OCI-LY1 (cell line): ENCODE results near the gene CHD5.

Experiments used
- H2AFZ ChIP-seq: fragments of 200-600 bp; sonication (generic), shearing (Covaris generic); 2 replicates; pipeline ENCODE4 v1.6.0; 2014; ENCODE audit warnings: antibody characterized with exemption, mild to moderate bottlenecking, low read length
- H3F3A ChIP-seq: fragments of 200-600 bp; sonication (generic), shearing (Covaris generic); 2 replicates; pipeline ENCODE4 v1.6.0; 2014; ENCODE audit warnings: mild to moderate bottlenecking, antibody characterized with exemption, low read length, moderate library complexity; ENCODE audit not compliant: insufficient read depth
- H3K27ac ChIP-seq: fragments of 200-600 bp; sonication (generic); 2 replicates; pipeline ENCODE4 v1.5.1; 2014; ENCODE audit warnings: low read length, mixed run types, mild to moderate bottlenecking, low read depth; ENCODE audit not compliant: poor library complexity, severe bottlenecking
- H3K27me3 ChIP-seq: fragments of 200-600 bp; sonication (generic); 2 replicates; pipeline ENCODE4 v1.6.0; 2014; ENCODE audit warnings: antibody characterized with exemption, mild to moderate bottlenecking, low read length, moderate library complexity; ENCODE audit not compliant: insufficient read depth
- H3K36me3 ChIP-seq: fragments of 200-600 bp; sonication (generic); 2 replicates; pipeline ENCODE4 v1.6.1; 2014; ENCODE audit warnings: mild to moderate bottlenecking, antibody characterized with exemption, low read length, moderate library complexity, mixed read lengths; ENCODE audit not compliant: insufficient read depth
- H3K4me1 ChIP-seq: fragments of 200-600 bp; sonication (generic); 2 replicates; pipeline ENCODE4 v1.5.1; 2014; ENCODE audit warnings: mild to moderate bottlenecking, low read length, moderate library complexity; ENCODE audit not compliant: insufficient read depth, severe bottlenecking
- H3K4me2 ChIP-seq: fragments of 200-600 bp; sonication (generic), shearing (Covaris generic); 2 replicates; pipeline ENCODE4 v1.6.1; 2014; ENCODE audit warnings: low read length
- H3K4me3 ChIP-seq: fragments of 200-600 bp; sonication (generic); 2 replicates; pipeline ENCODE4 v1.5.1; 2014; ENCODE audit warnings: low read length, low read depth, mild to moderate bottlenecking, mixed read lengths; ENCODE audit not compliant: poor library complexity, severe bottlenecking
- H3K79me2 ChIP-seq: fragments of 200-600 bp; shearing (Covaris generic); 2 replicates; pipeline ENCODE4 v1.6.1; 2016; ENCODE audit warnings: mixed run types, low read length, mixed read lengths; ENCODE audit not compliant: insufficient read depth
- H3K9ac ChIP-seq: fragments of 200-600 bp; sonication (generic), shearing (Covaris generic); 2 replicates; pipeline ENCODE4 v1.6.1; 2014; ENCODE audit warnings: mild to moderate bottlenecking, low read length, mixed read lengths
- H3K9me2 ChIP-seq: fragments of 200-600 bp; sonication (generic), shearing (Covaris generic); 2 replicates; pipeline ENCODE4 v1.6.1; 2014; ENCODE audit warnings: low read depth, mild to moderate bottlenecking, low read length, mixed read lengths
- H3K9me3 ChIP-seq: fragments of 200-600 bp; shearing (Covaris generic); 2 replicates; pipeline ENCODE4 v1.6.1; 2014; ENCODE audit warnings: low read length, mixed read lengths
- H4K20me1 ChIP-seq: fragments of 200-600 bp; sonication (generic), shearing (Covaris generic); 2 replicates; pipeline ENCODE4 v1.6.0; 2016; ENCODE audit warnings: mild to moderate bottlenecking, low read length; ENCODE audit not compliant: insufficient read depth
- CTCF ChIP-seq: fragments of 200-600 bp; sonication (generic), shearing (Covaris generic); IDR thresholded peaks from 2 replicates; pipeline ENCODE4 v1.5.1; 2017; ENCODE audit warnings: mild to moderate bottlenecking, antibody characterized with exemption, low read length, moderate library complexity, mixed read lengths
- EZH2 ChIP-seq: fragments of 200-600 bp; sonication (generic), shearing (Covaris generic); IDR thresholded peaks from 2 replicates; pipeline ENCODE4 v1.8.0; 2017; ENCODE audit warnings: borderline replicate concordance, mixed run types, mild to moderate bottlenecking, antibody characterized with exemption, low read length, moderate library complexity, mixed read lengths

The CHD5 gene

DNA sequence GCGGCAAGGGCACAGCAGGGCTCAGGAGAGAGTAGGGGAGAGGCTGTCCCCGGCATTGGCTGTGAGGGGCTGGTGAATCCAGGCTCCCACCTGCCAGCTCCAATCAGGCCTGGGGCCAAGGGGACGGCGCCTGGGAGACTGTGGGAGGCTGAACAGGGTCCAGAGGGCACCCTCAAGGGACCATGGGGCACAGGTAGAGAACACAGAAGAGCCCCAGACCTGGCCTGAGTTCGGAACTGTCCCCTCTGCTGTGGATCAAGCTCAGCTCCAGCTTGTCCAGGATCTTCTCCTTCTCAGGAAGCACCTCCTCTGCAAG is 67.5 kb downstream of the CHD5 start:
- no peak overlapping the region for H3K4me2 ChIP-seq
- H3K9ac ChIP-seq: no peak overlapping the region
- no peaks in the 10 kb centered on the region for H3K9me2 ChIP-seq
- no peaks in the 10 kb centered on the region for H4K20me1 ChIP-seq
- H3K79me2 ChIP-seq: no peaks in the 10 kb centered on the region
- H3K27me3 ChIP-seq: no peaks in the 10 kb centered on the region
- H2AFZ ChIP-seq: no peak overlapping the region
- no peaks in the 10 kb centered on the region for H3K4me1 ChIP-seq
- H3K4me3 ChIP-seq: no peak overlapping the region
- H3K9me3 ChIP-seq: 0 out of 2 replicates have a peak, but pooled peaks cover 2% of the 10 kb centered on the region
- H3F3A ChIP-seq: no peaks in the 10 kb centered on the region
- no peaks in the 10 kb centered on the region for H3K36me3 ChIP-seq
- no peak for TF ChIP-seq CTCF
- TF ChIP-seq EZH2: no peak
- no peak overlapping the region for H3K27ac ChIP-seq

DNA sequence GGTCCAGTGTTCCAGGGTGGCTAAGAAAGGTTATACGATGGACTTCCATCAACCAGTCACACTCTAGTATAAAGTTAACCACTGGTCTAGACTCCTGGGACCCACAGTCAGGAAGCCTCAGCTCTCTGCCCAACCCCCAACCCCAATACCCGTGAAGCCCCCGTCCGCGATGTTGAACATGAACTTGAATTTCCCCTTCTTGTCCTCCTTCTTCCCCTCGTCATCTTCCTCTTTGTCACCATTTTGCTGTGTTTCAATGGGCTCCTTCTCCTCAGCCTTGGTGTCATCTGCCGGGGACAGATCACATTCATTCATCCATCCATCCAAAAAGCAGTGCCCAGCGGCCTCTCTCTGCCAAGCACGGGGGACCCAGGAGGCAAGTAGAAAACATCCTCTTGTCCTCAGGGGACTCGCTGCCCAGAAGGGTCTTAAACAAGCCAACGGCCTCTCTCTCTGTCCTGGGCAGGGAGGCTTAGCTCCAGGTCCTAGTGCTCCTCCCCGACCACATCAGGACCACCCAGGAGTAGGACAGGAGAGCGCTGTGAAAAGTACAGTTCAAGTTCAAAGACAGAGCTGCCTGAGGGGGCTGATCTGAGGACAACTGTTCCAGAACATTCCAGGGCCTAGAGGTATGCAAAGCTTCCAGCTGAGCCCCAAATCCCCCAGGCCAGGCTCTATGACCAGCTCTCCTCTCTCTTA is 68.0 kb downstream of the CHD5 start:
- Histone ChIP-seq H3K9ac (no peak overlapping the region), H4K20me1 (no peaks in the 10 kb centered on the region), H3K9me2 (no peaks in the 10 kb centered on the region), H3K27me3 (no peaks in the 10 kb centered on the region), H3K79me2 (no peaks in the 10 kb centered on the region), H3F3A (no peaks in the 10 kb centered on the region), H3K27ac (no peak overlapping the region), H3K9me3 (0 out of 2 replicates have a peak, but pooled peaks cover 2% of the 10 kb centered on the region), H3K4me3 (no peak overlapping the region), H3K4me2 (no peak overlapping the region), H3K4me1 (no peaks in the 10 kb centered on the region), H3K36me3 (no peaks in the 10 kb centered on the region), H2AFZ (no peak overlapping the region)
- TF ChIP-seq EZH2: no peak
- TF ChIP-seq CTCF: no peak

GRCh38 chr1:6111571-6111970 is 68.5 kb downstream of the CHD5 start:
- H3K4me2 ChIP-seq: no peak overlapping the region
- no peak overlapping the region for H3K9ac ChIP-seq

More at GRCh38 chr1:6111571-6111970, 68.5 kb downstream of the CHD5 start:
- H3K27ac ChIP-seq: no peak overlapping the region
- H3K4me1 ChIP-seq: no peaks in the 10 kb centered on the region
- TF ChIP-seq EZH2: no peak
- no peak for TF ChIP-seq CTCF
- H3F3A ChIP-seq: no peaks in the 10 kb centered on the region
- H3K79me2 ChIP-seq: no peaks in the 10 kb centered on the region
- no peaks in the 10 kb centered on the region for H3K9me2 ChIP-seq
- H3K4me3 ChIP-seq: no peak overlapping the region
- no peaks in the 10 kb centered on the region for H4K20me1 ChIP-seq
- no peaks in the 10 kb centered on the region for H3K9me3 ChIP-seq
- no peak overlapping the region for H2AFZ ChIP-seq
- H3K36me3 ChIP-seq: no peaks in the 10 kb centered on the region
- H3K27me3 ChIP-seq: no peaks in the 10 kb centered on the region
